IPS-NIHi7 (cell line): ENCODE measurements around the gene IL1F10.

Experiments used
- DNase-seq: peaks from one replicate; pipeline ENCODE4 v3.0.0; 2012; ENCODE audit warnings: mixed read lengths; ENCODE audit errors: extremely low spot score

The IL1F10 gene

DNA sequence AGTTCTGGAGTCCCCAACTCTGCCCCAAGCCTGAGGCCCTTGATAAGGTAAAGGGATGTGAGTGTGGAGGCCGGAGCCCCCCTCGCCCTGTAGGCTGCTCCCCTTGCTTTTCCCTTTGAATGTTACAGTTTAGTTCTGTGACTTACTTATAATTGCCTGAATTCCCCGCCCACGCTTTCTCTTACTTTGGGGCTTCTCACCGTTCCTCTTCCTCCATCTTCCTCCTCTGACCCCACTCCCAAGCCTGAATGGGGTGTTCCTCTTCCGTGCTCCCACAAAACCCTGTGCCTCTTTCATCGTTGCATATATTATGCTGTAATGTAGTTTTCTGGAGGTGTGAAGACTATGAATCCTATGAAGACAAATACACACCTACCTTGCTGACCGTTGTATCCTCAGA, 44.7 kb downstream of the IL1F10 start:
- DNase-seq: no peak

DNA sequence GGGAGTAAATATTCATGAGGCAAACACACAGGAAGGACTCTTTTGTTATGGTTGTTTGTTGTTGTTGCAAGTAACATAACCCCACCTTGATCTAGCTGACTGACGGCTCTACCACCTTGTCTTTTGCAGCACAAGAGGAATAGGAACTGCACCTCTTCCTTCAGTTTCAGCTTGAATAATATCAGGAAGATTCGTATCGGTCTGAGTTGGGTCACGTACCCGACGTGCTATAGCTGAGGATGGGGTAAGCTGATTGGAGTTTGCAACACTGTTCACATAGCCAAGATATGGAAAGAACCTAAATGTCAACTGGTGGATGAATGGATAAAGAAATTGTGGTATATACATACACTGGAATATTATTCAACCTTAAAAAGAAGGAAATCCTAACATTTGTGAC, 45.1 kb downstream of the IL1F10 start:
- DNase-seq: no peak

DNA sequence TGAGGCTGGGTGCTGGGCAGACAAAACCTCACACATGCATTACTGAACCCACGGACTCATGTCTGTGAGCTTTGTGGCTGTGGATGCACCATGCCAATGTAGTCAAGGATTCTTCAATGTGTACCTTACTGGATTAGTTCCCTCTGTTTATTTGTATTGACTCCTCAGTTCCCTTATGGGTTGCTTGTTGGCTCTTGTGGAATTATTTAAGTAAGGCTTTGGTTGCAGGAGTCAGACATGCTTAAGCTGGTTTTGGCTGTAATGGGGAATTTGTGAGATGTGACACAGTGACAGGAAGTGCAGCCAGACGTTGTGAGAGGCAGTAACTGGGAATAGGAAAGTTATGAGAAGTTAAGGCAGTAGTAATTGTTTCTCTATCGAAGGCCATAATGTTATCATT, 46.0 kb downstream of the IL1F10 start:
- DNase-seq: no peak

DNA sequence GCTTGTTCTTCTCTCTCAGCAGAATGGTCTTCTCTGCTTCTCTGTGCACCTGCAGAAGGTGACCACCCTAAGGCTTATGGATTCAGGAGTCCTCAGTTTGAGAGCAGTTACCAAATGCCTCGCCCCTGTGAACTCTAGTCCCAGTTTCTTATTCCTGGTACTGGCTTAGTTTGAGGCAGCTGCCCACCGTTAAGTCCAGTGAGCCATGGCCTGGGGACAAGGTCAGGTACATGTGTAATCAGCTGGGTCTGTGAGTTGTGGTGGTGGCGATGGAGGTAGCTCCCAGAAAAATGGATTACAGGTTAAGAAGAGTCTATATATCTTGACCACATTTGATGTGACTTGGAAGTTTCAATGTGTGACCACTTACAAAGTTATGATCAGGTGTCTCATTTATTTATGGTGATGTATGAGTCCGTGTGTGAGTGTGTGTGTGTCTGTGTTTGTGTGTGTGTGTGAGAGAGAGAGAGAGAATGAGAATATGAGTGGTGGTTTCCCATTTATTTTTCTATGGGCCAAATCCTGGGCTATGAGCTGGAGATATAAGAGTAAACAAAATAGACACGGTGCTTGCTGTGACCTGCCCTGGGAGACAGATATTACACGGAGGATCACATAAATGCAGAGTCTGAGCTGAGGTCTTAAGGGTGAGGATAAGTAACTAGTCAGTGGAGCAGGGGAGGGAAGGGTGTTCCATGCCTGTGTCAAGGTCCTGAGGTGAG, 46.6 kb downstream of the IL1F10 start:
- DNase-seq: no peak

DNA sequence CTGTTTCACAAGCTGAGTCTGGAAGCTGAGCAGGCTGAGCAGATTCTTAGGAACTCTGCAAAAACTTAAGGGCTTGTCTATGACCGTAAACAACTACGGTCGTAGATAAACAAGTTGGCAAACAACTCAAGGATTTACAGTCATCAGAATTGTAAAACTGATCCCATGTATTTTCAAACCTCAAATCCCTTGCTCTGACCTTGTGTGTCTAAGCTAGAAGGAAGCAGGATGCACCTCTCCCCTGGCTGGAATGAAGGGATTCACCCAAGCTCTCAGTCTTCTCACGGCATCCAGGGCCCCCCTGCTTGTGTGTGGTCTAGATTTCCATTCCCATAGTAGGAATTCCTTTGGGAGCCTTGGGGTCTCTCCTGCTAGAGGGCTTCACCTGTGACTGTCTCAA, 47.2 kb downstream of the IL1F10 start:
- no peak for DNase-seq

DNA sequence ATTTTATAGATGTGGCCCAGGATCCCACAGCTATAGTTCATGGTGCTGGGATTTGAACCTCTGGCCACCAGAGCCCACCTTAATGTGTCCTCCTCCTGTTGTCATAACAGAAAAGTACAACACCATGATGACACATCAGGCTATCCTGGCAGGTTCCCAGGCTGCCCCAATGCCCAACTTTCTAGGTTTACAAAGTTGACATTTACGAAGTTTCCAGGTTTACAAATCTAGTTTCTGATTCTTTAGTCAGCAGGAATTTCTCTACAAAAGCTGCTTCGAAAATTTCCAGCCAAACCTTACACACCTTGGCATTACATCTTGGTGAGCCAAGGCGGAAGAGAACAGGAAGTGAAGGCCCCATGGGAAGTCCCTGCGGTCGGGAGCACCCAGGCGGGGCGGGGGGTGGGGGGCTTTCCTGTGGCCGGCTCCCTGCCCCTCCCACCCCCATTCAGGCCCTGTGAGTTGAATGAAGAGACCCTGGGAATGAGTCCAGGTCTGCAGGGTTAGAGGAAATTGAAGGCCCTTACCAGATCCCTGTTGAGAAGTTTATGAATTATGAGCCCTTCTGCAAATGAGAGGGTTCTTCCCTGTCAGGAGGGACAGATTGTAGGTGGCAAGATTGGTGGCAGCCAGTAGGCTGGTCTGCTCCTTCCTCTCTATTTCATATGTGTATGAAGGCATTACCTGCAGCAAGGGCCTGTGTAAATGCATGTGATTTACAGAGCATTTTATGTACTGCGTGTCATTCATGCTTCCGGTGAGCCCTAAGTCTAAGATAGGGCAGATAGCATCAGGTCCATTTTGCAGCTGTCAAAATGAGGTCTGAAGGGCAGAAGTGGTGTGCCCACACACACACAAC, 48.6 kb downstream of the IL1F10 start:
- DNase-seq: no peak

DNA sequence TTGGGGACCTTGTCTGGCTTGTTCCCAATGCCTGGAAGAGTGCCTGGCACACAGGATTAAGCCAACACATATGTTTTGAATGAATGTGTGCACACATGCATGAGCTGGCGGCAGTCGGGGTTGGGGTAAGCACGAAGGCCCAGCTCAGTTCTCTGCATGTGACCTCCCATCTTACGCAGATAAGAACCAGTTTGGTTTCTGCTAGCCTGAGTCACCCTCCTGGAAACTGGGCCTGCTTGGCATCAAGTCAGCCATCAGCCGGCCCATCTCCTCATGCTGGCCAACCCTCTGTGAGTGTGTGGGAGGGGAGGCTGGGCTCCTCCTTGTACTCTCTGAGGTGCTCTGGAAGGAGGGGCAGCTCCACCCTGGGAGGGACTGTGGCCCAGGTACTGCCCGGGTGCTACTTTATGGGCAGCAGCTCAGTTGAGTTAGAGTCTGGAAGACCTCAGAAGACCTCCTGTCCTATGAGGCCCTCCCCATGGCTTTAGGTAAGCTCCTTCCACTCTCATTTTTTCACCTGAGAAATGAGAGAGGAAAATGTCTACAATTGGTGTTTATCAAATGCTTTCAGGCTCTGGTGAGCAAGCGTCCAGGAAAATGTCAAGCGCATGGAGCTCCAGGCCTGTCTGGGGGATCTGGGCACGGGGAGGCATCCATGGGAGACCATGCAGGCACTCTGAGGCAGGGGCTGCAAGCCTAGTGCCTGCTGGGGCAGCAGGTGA, 49.9 kb downstream of the IL1F10 start:
- DNase-seq: no peak

DNA sequence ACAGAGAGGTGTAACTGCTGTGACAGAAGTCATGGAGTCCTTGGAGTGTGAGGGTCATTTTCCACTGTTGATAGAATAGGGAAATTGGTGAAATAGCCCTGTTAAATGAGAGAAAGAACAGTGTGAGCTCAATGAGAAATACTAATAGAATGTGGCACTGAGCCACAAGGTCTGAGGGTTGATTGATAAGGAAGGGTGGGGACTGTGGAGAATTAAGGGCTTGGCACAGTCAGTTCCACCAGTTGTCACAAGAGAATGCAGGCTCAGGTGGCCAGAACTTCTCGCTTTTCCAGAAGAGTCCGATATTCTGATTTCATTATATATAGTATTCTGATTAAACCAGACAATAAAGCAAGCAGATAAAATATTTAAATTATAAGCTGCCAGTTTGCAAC, 50.5 kb downstream of the IL1F10 start:
- DNase-seq: no peak

DNA sequence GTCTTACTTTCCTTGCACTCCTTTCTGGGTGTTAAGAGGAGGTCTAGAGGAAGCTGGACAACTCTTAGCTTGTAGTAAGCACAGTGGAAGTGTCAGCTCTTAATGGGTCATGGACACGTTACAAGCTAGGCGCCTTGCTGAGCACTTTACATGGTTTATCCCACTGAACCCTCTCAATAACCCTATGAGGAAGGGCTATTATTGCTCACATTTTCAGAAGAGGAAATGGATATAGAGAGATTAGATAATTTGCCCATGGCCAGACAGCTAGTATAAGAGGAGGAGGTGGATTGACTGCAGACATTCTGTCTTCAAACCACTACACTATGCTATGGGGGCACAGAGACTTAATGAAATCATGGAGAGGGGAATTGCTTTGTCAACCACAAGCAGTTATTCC, 51.3 kb downstream of the IL1F10 start:
- DNase-seq: no peak

DNA sequence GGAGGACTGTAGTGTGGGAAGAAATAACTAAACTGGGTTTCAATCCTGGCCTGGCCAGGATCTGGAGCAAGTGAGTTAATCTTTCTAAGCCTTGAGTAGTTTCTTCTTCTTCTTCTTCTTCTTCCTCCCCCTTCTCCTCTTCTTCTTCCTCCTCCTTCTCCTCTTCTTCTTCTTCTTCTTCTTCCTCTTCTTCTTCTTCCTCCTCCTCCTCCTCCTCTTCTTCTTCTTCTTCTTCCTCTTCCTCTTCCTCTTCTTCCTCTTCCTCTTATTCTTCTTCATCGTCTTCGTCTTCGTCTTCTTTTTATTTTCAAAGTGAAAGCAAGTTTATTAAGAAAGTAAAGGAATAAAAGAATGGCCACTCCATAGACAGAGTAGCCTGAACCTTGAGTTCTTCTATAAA, 53.1 kb downstream of the IL1F10 start:
- DNase-seq: no peak

DNA sequence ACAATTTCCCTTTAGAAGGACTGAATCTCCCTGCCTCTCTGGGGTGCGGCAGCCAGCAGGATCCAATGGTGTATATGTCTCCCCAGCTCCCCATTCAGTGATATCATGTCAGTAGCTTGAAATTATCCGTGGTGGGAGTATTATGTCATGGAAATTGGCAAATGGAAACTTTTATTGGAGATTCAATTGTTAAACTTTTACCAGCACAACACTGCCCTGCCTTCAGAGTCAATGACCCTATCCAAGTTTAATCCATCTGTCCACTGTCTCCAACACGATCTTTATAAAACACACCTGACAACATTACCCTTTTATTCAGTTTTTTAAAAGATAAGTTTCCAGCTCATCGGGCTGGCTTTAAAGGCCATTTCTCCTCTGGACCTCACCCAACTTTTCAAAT, 54.6 kb downstream of the IL1F10 start:
- DNase-seq: no peak

DNA sequence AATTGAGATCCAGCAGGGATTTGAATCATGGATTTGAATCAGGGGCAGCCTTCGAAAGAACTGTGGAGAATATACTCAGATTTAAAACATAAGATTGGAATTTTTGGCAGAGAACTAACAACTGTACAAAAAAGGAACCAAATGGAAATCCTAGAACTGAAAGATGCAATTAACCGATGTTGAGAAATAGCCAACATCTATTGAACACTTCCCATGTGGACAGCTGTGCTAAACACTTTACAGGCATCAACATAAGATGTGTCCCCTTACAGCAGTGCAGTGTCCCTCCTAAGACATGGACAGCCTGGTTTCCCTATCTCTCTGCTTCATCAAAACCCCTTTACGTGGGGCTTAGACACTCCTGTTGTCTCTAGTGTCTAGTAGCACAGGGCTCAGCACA, 56.0 kb downstream of the IL1F10 start:
- DNase-seq: no peak

DNA sequence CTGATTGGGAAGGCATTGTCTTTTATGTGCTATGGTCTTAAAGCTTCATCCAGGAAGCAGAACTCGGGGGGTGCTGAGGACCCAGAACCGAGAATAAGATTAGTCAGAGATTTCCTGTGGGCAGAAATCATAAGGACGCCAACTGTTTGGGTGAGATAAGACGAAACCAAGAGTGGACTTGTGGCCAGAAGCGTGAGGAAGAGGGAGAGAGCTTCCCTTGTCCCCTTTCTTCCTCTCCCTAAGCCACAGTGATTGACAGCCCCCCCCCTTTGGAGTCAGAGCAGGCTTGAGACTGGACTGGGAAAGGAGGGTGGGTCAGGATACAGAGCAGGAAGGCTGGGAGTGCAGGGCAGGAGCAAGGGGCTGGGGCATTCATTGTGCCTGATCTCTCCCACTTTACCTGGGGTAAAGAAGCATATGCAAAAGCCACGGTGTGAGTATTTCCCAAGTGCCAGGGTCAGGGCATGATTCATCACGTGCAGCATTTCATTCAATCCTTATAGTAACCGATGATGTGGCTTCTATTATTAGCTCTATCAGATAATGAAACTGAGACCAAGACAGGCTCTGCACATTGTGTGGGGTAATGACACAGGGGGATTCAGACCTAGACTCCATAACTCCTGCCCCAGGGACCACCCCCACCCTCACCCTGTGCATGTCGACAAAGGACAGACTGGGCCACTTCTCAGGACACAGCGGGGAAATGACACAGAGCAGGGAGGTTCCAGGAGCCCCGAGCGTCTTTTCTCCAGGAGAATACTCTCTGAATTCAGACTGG, 56.6 kb downstream of the IL1F10 start:
- no peak for DNase-seq
